NCI-H446 treated with DMSO at 0.1 percent for 48 hours (cell line): ENCODE results near the gene GLS2.
"Not testable (repeated sequence)": the region's sequence is repeated elsewhere in the genome, so short reads cannot be mapped to it uniquely, and the experiment has no call there.

ENCODE experiments used
- DNase-seq: peaks from one replicate; lab custom pipeline; 2025; lab: John Stamatoyannopoulos, UW

Gene GLS2

GRCh38 chr12:56448860-56449621 is 38.9 kb downstream of the GLS2 start, which contains the start of gene TIMELESS:
Gene TIMELESS (minus strand): TSS chr12:56449426. CDS start chr12:56434170, 15,256 bp downstream.
- peak; percentile 72 for DNase-seq

- DNase-seq: not testable (repeated sequence)
Observed at GRCh38 chr12:56443208-56443607, 44.8 kb downstream of the GLS2 start.

- DNase-seq: no peak
Observed at GRCh38 chr12:56437430-56438176, 50.4 kb downstream of the GLS2 start.

- DNase-seq: no peak
Observed at GRCh38 chr12:56434828-56435227, 53.1 kb downstream of the GLS2 start.

GRCh38 chr12:56431850-56432249 is 56.1 kb downstream of the GLS2 start:
- DNase-seq: no peak

GRCh38 chr12:56431288-56431687 is 56.7 kb downstream of the GLS2 start:
- DNase-seq: no peak

- DNase-seq: no peak
Observed at GRCh38 chr12:56425940-56426438, 62.0 kb downstream of the GLS2 start.

- no peak for DNase-seq
Observed at GRCh38 chr12:56425193-56425592, 62.8 kb downstream of the GLS2 start.
